Astrocyte (in vitro differentiated cells and primary cell): ENCODE data around the gene NDUFA11. TPM values are rescaled to one million over a fixed set of nuclear protein-coding genes. Genes with fewer than 3 reads are reported as not detected.

Experiments used
- DNase-seq: peaks from one replicate; pipeline ENCODE4 v3.0.0-alpha.2; 2010; ENCODE audit warnings: low read depth
- FAIRE-seq: peaks from 2 replicates; lab custom pipeline; 2011; peaks lifted over from hg19 to GRCh38; lab: Jason Lieb, UNC
- H2AFZ ChIP-seq: 2 replicates; pipeline ENCODE4 v1.6.0; 2012; ENCODE audit warnings: low read depth, low read length, inconsistent platforms
- H3K27ac ChIP-seq: 2 replicates; pipeline ENCODE4 v1.5.1; 2011; ENCODE audit warnings: low read depth, low read length, inconsistent platforms
- H3K27me3 ChIP-seq: 2 replicates; pipeline ENCODE4 v1.6.0; 2011; ENCODE audit warnings: low read length, inconsistent platforms; ENCODE audit not compliant: insufficient read depth
- H3K36me3 ChIP-seq: 2 replicates; pipeline ENCODE4 v1.5.1; 2011; ENCODE audit warnings: low read length, inconsistent platforms; ENCODE audit not compliant: insufficient read depth
- H3K4me1 ChIP-seq: 2 replicates; pipeline ENCODE4 v1.5.1; 2011; ENCODE audit warnings: low read length, inconsistent platforms; ENCODE audit not compliant: insufficient read depth
- H3K4me2 ChIP-seq: 2 replicates; pipeline ENCODE4 v1.6.0; 2012; ENCODE audit warnings: low read length, inconsistent platforms
- H3K4me3 ChIP-seq: 2 replicates; pipeline ENCODE4 v1.5.1; 2011; ENCODE audit warnings: low read depth, mild to moderate bottlenecking, low read length, inconsistent platforms; ENCODE audit not compliant: insufficient read depth
- H3K79me2 ChIP-seq: 2 replicates; pipeline ENCODE4 v1.6.0; 2012; ENCODE audit warnings: mild to moderate bottlenecking, low read length, inconsistent platforms; ENCODE audit not compliant: insufficient read depth
- H3K9ac ChIP-seq: 2 replicates; pipeline ENCODE4 v1.6.0; 2012; ENCODE audit warnings: mild to moderate bottlenecking, low read length, inconsistent platforms
- H3K9me3 ChIP-seq: 2 replicates; pipeline ENCODE4 v1.5.1; 2012; ENCODE audit warnings: low read depth, mild to moderate bottlenecking, low read length, inconsistent platforms; ENCODE audit not compliant: insufficient read depth
- H4K20me1 ChIP-seq: 2 replicates; pipeline ENCODE4 v1.6.0; 2012; ENCODE audit warnings: low read length, inconsistent platforms; ENCODE audit not compliant: insufficient read depth
- H3K27ac Mint-ChIP-seq: one replicate; pipeline ENCODE4 v1.8.0; 2021; ENCODE audit warnings: mild to moderate bottlenecking, mixed read lengths; ENCODE audit not compliant: unreplicated experiment
- H3K27me3 Mint-ChIP-seq: one replicate; pipeline ENCODE4 v1.8.0; 2021; ENCODE audit warnings: low read depth, mixed read lengths; ENCODE audit not compliant: unreplicated experiment
- H3K36me3 Mint-ChIP-seq: one replicate; pipeline ENCODE4 v1.8.0; 2021; ENCODE audit warnings: low read depth, mixed read lengths; ENCODE audit not compliant: unreplicated experiment
- H3K4me1 Mint-ChIP-seq: one replicate; pipeline ENCODE4 v1.8.0; 2021; ENCODE audit warnings: low read depth, mixed read lengths; ENCODE audit not compliant: unreplicated experiment
- H3K4me3 Mint-ChIP-seq: one replicate; pipeline ENCODE4 v1.8.0; 2021; ENCODE audit warnings: mild to moderate bottlenecking, moderate library complexity, mixed read lengths; ENCODE audit not compliant: unreplicated experiment
- H3K9me3 Mint-ChIP-seq: one replicate; pipeline ENCODE4 v1.8.0; 2021; ENCODE audit warnings: mild to moderate bottlenecking, mixed read lengths; ENCODE audit not compliant: unreplicated experiment
- EZH2 ChIP-seq: IDR thresholded peaks from 2 replicates; pipeline ENCODE4 v1.6.1; 2012; ENCODE audit warnings: mild to moderate bottlenecking, low read length, inconsistent platforms; ENCODE audit not compliant: insufficient read depth
- total RNA-seq: library from RNA; stranded (reverse); gene quantifications from 2 replicates; pipeline ENCODE4 v1.2.1, GENCODE V29; 2021
- TF ChIP-seq, protein P1 (sequence below): IDR thresholded peaks from 2 replicates; pipeline ENCODE4 v1.5.1; 2011; ENCODE audit warnings: low read depth, mild to moderate bottlenecking, inconsistent platforms, low read length, moderate library complexity; ENCODE audit not compliant: insufficient read depth

NDUFA11 gene
- total RNA-seq, 1 donor from 2014 or later: 286 TPM

DNA sequence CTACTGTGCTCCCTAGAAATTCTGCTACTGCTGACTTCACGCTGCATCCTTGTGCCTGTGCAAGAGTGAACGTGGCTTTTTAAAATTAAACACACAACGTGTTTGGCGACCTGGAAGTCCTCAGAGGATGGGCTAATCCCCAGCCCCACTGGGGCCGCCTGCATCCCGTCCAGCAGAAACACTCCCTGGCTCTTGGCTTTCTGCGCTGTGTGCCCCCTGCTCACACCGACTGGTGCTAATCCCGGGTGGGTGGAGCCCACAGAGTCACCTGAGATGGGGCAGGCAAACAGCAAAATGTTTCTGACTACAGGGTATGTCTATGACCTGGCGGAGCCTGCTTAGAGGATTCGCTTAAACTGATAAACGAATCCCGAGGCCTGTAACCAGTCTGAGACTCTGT lies 25.6 kb upstream of the NDUFA11 start:
- no peak for DNase-seq
- no peak for FAIRE-seq
- H3K27ac Mint-ChIP-seq: no peak overlapping the region
- H4K20me1 ChIP-seq: peaks cover 18% of the 10 kb centered on the region
- H3K27me3 ChIP-seq: no peaks in the 10 kb centered on the region
- no peak overlapping the region for H3K27ac ChIP-seq
- H2AFZ ChIP-seq: no peak overlapping the region
- no peak overlapping the region for H3K4me3 Mint-ChIP-seq
- H3K9me3 ChIP-seq: no peaks in the 10 kb centered on the region
- no peaks in the 10 kb centered on the region for H3K79me2 ChIP-seq
- H3K36me3 Mint-ChIP-seq: peaks cover 7% of the 10 kb centered on the region
- H3K4me3 ChIP-seq: no peak overlapping the region
- no peaks in the 10 kb centered on the region for H3K4me1 ChIP-seq
- peaks cover 40% of the 10 kb centered on the region for H3K36me3 ChIP-seq
- H3K9me3 Mint-ChIP-seq: no peaks in the 10 kb centered on the region
- H3K27me3 Mint-ChIP-seq: no peaks in the 10 kb centered on the region
- H3K9ac ChIP-seq: no peak overlapping the region
- TF ChIP-seq EZH2: no peak
- TF ChIP-seq, protein P1, sequence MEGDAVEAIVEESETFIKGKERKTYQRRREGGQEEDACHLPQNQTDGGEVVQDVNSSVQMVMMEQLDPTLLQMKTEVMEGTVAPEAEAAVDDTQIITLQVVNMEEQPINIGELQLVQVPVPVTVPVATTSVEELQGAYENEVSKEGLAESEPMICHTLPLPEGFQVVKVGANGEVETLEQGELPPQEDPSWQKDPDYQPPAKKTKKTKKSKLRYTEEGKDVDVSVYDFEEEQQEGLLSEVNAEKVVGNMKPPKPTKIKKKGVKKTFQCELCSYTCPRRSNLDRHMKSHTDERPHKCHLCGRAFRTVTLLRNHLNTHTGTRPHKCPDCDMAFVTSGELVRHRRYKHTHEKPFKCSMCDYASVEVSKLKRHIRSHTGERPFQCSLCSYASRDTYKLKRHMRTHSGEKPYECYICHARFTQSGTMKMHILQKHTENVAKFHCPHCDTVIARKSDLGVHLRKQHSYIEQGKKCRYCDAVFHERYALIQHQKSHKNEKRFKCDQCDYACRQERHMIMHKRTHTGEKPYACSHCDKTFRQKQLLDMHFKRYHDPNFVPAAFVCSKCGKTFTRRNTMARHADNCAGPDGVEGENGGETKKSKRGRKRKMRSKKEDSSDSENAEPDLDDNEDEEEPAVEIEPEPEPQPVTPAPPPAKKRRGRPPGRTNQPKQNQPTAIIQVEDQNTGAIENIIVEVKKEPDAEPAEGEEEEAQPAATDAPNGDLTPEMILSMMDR: no peak
- H3K4me1 Mint-ChIP-seq: no peaks in the 10 kb centered on the region
- H3K4me2 ChIP-seq: no peak overlapping the region

DNA sequence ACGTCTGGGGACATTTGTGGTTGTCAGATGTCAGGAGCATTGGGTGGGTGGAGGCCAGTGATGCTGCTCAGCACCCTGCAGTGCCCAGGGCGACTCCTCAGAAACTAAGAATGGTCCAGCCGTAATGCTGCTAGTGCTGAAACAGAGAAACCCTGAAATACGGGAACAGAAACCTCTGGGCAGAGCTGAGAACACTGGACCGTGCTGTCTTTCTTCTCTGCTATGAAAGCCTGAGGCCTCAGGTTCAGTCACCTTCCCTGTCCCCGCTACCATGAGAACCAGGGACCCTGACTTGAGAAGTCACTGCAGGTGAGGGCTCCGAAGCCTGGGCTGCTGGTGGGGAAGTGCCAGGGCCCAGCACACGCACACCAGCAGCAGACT lies 23.8 kb upstream of the NDUFA11 start:
- Histone ChIP-seq H3K36me3 (peaks cover 39% of the 10 kb centered on the region), H3K9me3 (no peaks in the 10 kb centered on the region), H2AFZ (no peak overlapping the region), H3K4me2 (no peak overlapping the region), H3K4me1 (no peaks in the 10 kb centered on the region), H3K79me2 (no peaks in the 10 kb centered on the region), H3K4me3 (no peak overlapping the region), H3K27ac (no peak overlapping the region), H4K20me1 (peaks cover 5% of the 10 kb centered on the region), H3K27me3 (no peaks in the 10 kb centered on the region), H3K9ac (no peak overlapping the region)
- H3K9me3 Mint-ChIP-seq: no peaks in the 10 kb centered on the region
- no peak overlapping the region for H3K27ac Mint-ChIP-seq
- no peaks in the 10 kb centered on the region for H3K4me1 Mint-ChIP-seq
- no peak for DNase-seq
- TF ChIP-seq, protein P1: no peak
- no peak for TF ChIP-seq EZH2
- H3K4me3 Mint-ChIP-seq: no peak overlapping the region
- H3K36me3 Mint-ChIP-seq: peaks cover 9% of the 10 kb centered on the region
- no peak for FAIRE-seq
- H3K27me3 Mint-ChIP-seq: no peaks in the 10 kb centered on the region

DNA sequence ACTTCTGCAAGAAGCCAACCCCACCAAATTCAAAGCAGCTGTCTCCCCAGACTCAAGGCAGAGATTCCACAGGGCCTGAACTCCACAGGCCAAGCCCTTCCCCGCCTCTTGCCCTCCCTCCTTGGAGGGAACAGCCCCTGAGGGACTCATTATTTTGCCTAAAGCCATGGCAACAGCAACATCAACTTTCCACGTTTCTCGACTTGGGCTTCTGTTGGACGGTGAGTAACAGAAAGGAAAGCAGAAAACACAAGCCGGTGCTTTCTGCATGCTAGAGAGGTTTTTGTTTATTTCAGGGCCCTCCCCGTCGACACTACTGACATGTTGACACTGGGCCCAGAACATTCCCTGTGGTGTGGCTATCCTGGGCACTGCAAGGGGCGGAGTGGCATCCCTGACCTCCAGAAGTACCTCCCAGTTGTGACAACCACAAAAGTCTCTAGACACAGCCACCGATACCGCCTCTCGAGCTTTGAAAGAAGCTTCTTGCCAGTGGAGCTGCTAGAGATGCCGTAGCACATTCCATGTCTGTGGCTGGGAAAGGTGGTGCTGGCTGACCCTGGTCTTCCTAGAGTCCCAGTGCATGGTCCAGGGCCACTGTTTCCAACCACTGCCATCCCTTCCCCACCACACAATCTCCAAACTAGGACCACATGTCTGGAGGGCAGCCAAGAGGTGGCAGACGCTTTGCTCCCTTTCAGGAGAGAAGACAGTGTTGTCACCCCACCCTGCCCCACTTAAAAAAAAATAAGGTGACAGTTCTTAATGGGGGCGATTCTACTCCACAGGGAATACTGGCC lies 23.3 kb upstream of the NDUFA11 start:
- Histone ChIP-seq H3K9ac (no peak overlapping the region), H3K4me2 (no peak overlapping the region), H3K36me3 (peaks cover 37% of the 10 kb centered on the region), H3K9me3 (no peaks in the 10 kb centered on the region), H3K79me2 (no peaks in the 10 kb centered on the region), H3K4me1 (no peaks in the 10 kb centered on the region), H3K4me3 (no peak overlapping the region), H3K27me3 (no peaks in the 10 kb centered on the region), H3K27ac (no peak overlapping the region), H2AFZ (no peak overlapping the region), H4K20me1 (peaks cover 5% of the 10 kb centered on the region)
- Mint-ChIP-seq H3K27me3 (no peaks in the 10 kb centered on the region), H3K27ac (no peak overlapping the region), H3K4me3 (no peak overlapping the region), H3K4me1 (no peaks in the 10 kb centered on the region), H3K9me3 (no peaks in the 10 kb centered on the region), H3K36me3 (peaks cover 11% of the 10 kb centered on the region)
- FAIRE-seq (no peak), DNase-seq (no peak)
- TF ChIP-seq, protein P1: no peak
- TF ChIP-seq EZH2: no peak
